HCT116 (cell line): ENCODE measurements around the gene MRPL21. TPM values are rescaled to one million over a fixed set of nuclear protein-coding genes. Genes with fewer than 3 reads are reported as not detected.

Source experiments
- ATAC-seq: fragments of 200-7000 bp; cut with Tn5 transposase; 2 replicates; pipeline ENCODE4 v1.9.1; 2020; ENCODE audit warnings: mild to moderate bottlenecking, moderate library complexity
- BruUV-seq: library from RNA; stranded (reverse); fragments of 400-500 nt; replicated peaks from 2 replicates; lab custom pipeline; 2021; lab: Mats Ljungman, UMichigan
- CTCF ChIA-PET: fragments of 300-600 bp; sonication (Branson Sonifier 250); formaldehyde crosslinking; loops from one replicate; lab custom pipeline; 2021; ENCODE audit warnings: antibody characterized with exemption; lab: Charles Lee
- POLR2A ChIA-PET: fragments of 300-600, 350-600 bp; sonication (Branson Sonifier 250); formaldehyde crosslinking; loops from one replicate; lab custom pipeline; 2021; ENCODE audit warnings: antibody characterized with exemption; lab: Charles Lee
- RAD21 ChIA-PET, 2 experiments: fragments of 300-600 bp; sonication (Branson Sonifier 250); formaldehyde crosslinking; loops; one replicate each; lab custom pipeline; 2023; ENCODE audit warnings: low total read pairs in 2 of 2; ENCODE audit not compliant: uncharacterized antibody in 2 of 2, unreplicated experiment in 2 of 2, low non-redundant PET in 1 of 2; lab: Charles Lee
- DNase-seq: peaks from one replicate; pipeline ENCODE4 v3.0.0-alpha.2; 2010; ENCODE audit warnings: low read depth, low spot score
- H2AFZ ChIP-seq: fragments of 200-600 bp; shearing (Covaris generic), sonication (generic); 2 replicates; pipeline ENCODE4 v1.6.1; 2017; ENCODE audit warnings: low read depth, mixed run types, mixed read lengths, antibody characterized with exemption, low read length; ENCODE audit not compliant: poor library complexity, severe bottlenecking
- H3K27ac ChIP-seq: 2 replicates; pipeline ENCODE4 v1.5.1; 2012; ENCODE audit warnings: low read depth, low read length
- H3K27me3 ChIP-seq: fragments of 200-600 bp; sonication (generic); 2 replicates; pipeline ENCODE4 v1.6.1; 2016; ENCODE audit warnings: mixed run types, low read length, mixed read lengths; ENCODE audit not compliant: insufficient read depth
- H3K36me3 ChIP-seq, 2 experiments: fragments of 200-500 bp in 1 of 2; fragments of 200-600 bp in 1 of 2; sonication (Bioruptor generic) in 1 of 2; sonication (generic) in 1 of 2; 2 replicates each; pipeline versions ENCODE4 v1.5.1 to v1.6.1; 2014 to 2016; ENCODE audit warnings: low read length in 2 of 2, inconsistent platforms in 1 of 2, mixed read lengths in 1 of 2, mixed run types in 1 of 2; ENCODE audit not compliant: insufficient read depth in 2 of 2, control insufficient read depth in 1 of 2
- H3K4me1 ChIP-seq, 2 experiments: fragments of 200-600 bp in 1 of 2; sonication (generic) in 1 of 2; 2 replicates each; pipeline versions ENCODE4 v1.5.1 to v1.6.1; 2012 to 2017; ENCODE audit warnings: low read length in 2 of 2, inconsistent platforms in 1 of 2, mild to moderate bottlenecking in 1 of 2, mixed read lengths in 1 of 2, mixed run types in 1 of 2, moderate library complexity in 1 of 2; ENCODE audit not compliant: insufficient read depth in 2 of 2, control insufficient read depth in 1 of 2
- H3K4me2 ChIP-seq: fragments of 200-600 bp; sonication (generic); 2 replicates; pipeline ENCODE4 v1.6.1; 2017; ENCODE audit warnings: mixed run types, low read length, mixed read lengths
- H3K4me3 ChIP-seq, 2 experiments: fragments of 200-600 bp in 1 of 2; sonication (generic) in 1 of 2; replicated peaks in 1 of 2; 2 replicates each; pipeline ENCODE4 v1.5.1; 2011 to 2016; ENCODE audit warnings: low read length in 2 of 2, control low read depth in 1 of 2, low read depth in 1 of 2, mild to moderate bottlenecking in 1 of 2, mixed read lengths in 1 of 2, mixed run types in 1 of 2
- H3K79me2 ChIP-seq: fragments of 200-600 bp; sonication (generic); 2 replicates; pipeline ENCODE4 v1.6.1; 2017; ENCODE audit warnings: mild to moderate bottlenecking, mixed run types, low read length, moderate library complexity, mixed read lengths; ENCODE audit not compliant: insufficient read depth
- H3K9ac ChIP-seq: fragments of 200-600 bp; sonication (generic); 2 replicates; pipeline ENCODE4 v1.6.1; 2016; ENCODE audit warnings: low read length, mixed read lengths
- H3K9me2 ChIP-seq: fragments of 200-600 bp; sonication (generic), shearing (Covaris generic); 2 replicates; pipeline ENCODE4 v1.6.1; 2017; ENCODE audit warnings: mixed run types, mild to moderate bottlenecking, moderate library complexity; ENCODE audit not compliant: insufficient read depth
- H3K9me3 ChIP-seq, 2 experiments: fragments of 200-500 bp in 1 of 2; fragments of 200-600 bp in 1 of 2; sonication (Bioruptor generic) in 1 of 2; sonication (generic) in 1 of 2; 2 replicates each; pipeline ENCODE4 v1.6.1; 2014 to 2017; ENCODE audit warnings: low read length in 2 of 2, mixed read lengths in 2 of 2, inconsistent platforms in 1 of 2, low read depth in 1 of 2, mild to moderate bottlenecking in 1 of 2, mixed run types in 1 of 2, moderate library complexity in 1 of 2; ENCODE audit not compliant: control insufficient read depth in 1 of 2, insufficient read depth in 1 of 2
- H4K20me1 ChIP-seq: fragments of 200-600 bp; sonication (generic), shearing (Covaris generic); 2 replicates; pipeline ENCODE4 v1.6.1; 2017; ENCODE audit warnings: mixed run types, mild to moderate bottlenecking, moderate library complexity; ENCODE audit not compliant: insufficient read depth
- CBX3 ChIP-seq: IDR thresholded peaks from 2 replicates; pipeline ENCODE4 v1.6.1; 2012; ENCODE audit warnings: low read depth
- EGR1 ChIP-seq: IDR thresholded peaks from 2 replicates; pipeline ENCODE4 v1.6.1; 2012; ENCODE audit warnings: low read depth
- ELF1 ChIP-seq: IDR thresholded peaks from 2 replicates; pipeline ENCODE4 v1.6.1; 2012; ENCODE audit warnings: low read depth, borderline replicate concordance
- EZH2 ChIP-seq: fragments of 200-600 bp; sonication (generic); IDR thresholded peaks from 2 replicates; pipeline ENCODE4 v1.6.1; 2017; ENCODE audit warnings: antibody characterized with exemption, mixed run types
- JUND ChIP-seq: IDR thresholded peaks from 2 replicates; pipeline ENCODE4 v1.6.1; 2012
- MAX ChIP-seq: IDR thresholded peaks from 2 replicates; pipeline ENCODE4 v1.6.1; 2012
- REST ChIP-seq: IDR thresholded peaks from 2 replicates; pipeline ENCODE4 v1.6.1; 2012; ENCODE audit warnings: low read depth
- SRF ChIP-seq: IDR thresholded peaks from 2 replicates; pipeline ENCODE4 v1.6.1; 2012; ENCODE audit warnings: low read depth
- TCF7L2 ChIP-seq: IDR thresholded peaks from 2 replicates; pipeline ENCODE4 v1.7.0; 2011; ENCODE audit warnings: borderline replicate concordance, inconsistent platforms; ENCODE audit not compliant: insufficient read depth, insufficient read length; ENCODE audit errors: extremely low read depth
- YY1 ChIP-seq: IDR thresholded peaks from 2 replicates; pipeline ENCODE4 v1.6.1; 2011; ENCODE audit warnings: low read length, low read depth, moderate library complexity, mild to moderate bottlenecking; ENCODE audit not compliant: insufficient replicate concordance; ENCODE audit errors: extremely low read depth
- ZFX ChIP-seq: fragments of 450-650 bp; IDR thresholded peaks from 2 replicates; pipeline ENCODE4 v1.6.1; 2017
- ZNF274 ChIP-seq: fragments of 200-500 bp; sonication (Bioruptor generic); IDR thresholded peaks from 2 replicates; pipeline ENCODE4 v1.6.1; 2014; ENCODE audit warnings: mild to moderate bottlenecking, low read depth, low read length, inconsistent platforms
- intact Hi-C: fragments of 100-400 bp; cut with micrococcal nuclease; formaldehyde crosslinking; loops from 2 replicates; pipeline ENCODE4 v1.10.0; 2022
- total RNA-seq: library from RNA; stranded (reverse); gene quantifications from one replicate; pipeline ENCODE4 v1.2.1, GENCODE V29; 2021; ENCODE audit not compliant: unreplicated experiment

MRPL21 gene
- total RNA-seq, 1 experiment from 2014 or later, result 90.2 TPM

GRCh38 chr11:68903288-68904247, at the start of gene MRPL21, which contains the start of gene IGHMBP2 (continued):
- no peak for TF ChIP-seq EZH2
- TF ChIP-seq YY1, result peak; percentile 96
- peak; percentile 92 for TF ChIP-seq CBX3
- no peak for TF ChIP-seq JUND
- peak; percentile 52 for TF ChIP-seq TCF7L2
- peak; percentile 41; the same call in 1 of the 2 replicates for TF ChIP-seq EGR1
- TF ChIP-seq SRF, result peak; percentile 77; the same call in 1 of the 2 replicates
- no peak for TF ChIP-seq ZNF274

GRCh38 chr11:68950762-68951161, 47.1 kb upstream of the MRPL21 start:
- Histone ChIP-seq H3K36me3 (no peaks in the 10 kb centered on the region), H3K4me1 (no peaks in the 10 kb centered on the region; a peak in 1 of 4 replicates), H3K9me3 (no peaks in the 10 kb centered on the region), H3K4me3 (no peak overlapping the region), H3K4me2 (no peak overlapping the region), H3K27me3 (no peaks in the 10 kb centered on the region), H3K9ac (no peak overlapping the region), H3K79me2 (no peaks in the 10 kb centered on the region), H4K20me1 (no peaks in the 10 kb centered on the region), H2AFZ (no peak overlapping the region), H3K27ac (no peak overlapping the region), H3K9me2 (no peaks in the 10 kb centered on the region)
- TF ChIP-seq REST (no peak), EZH2 (no peak), SRF (no peak), MAX (no peak), ZFX (no peak), CBX3 (no peak), ELF1 (no peak)
- intact Hi-C loops, result loop anchor here (2.0 to 10.0 kb wide), 2 partner anchors 94 to 318 kb away; partner anchors contain the start of gene TPCN2
- ATAC-seq, result no peak
- no peak for DNase-seq
- RAD21 ChIA-PET, result no interaction called here
- BruUV-seq, result no TSS peak
- CTCF ChIA-PET, result interaction anchor here (1.1 to 1.3 kb wide), 2 partner anchors 93 to 318 kb away, joined by 4 to 8 read pairs; no protein-coding TSS in a partner anchor
- POLR2A ChIA-PET, result no interaction called here
